Heart left ventricle (tissue), 16 donors: ENCODE data around the gene ELP6. TPM values are rescaled to one million over a fixed set of nuclear protein-coding genes. Genes with fewer than 3 reads are reported as not detected.
A peak's percentile ranks its signal among the peaks of the same experiment; 100 is the strongest.

Experiments used
- ATAC-seq, 4 donors: fragments of 200-7000 bp; cut with Tn5 transposase; one replicate each; pipeline ENCODE4 v1.9.1; 2020 to 2022; ENCODE audit warnings: moderate library complexity in 4 of 4, mild to moderate bottlenecking in 3 of 4, moderate number of reproducible peaks in 1 of 4
- DNase-seq, 5 donors: peaks; one replicate each; pipeline ENCODE4 v3.0.0-alpha.2; 2020
- H3K27ac ChIP-seq, 12 donors: fragments of 200-600 bp; sonication (generic) in 4 of 12; one replicate each; pipeline versions ENCODE4 v1.5.0 to v1.8.0; 2016 to 2022; ENCODE audit warnings: mild to moderate bottlenecking in 2 of 12
- H3K27me3 ChIP-seq, 9 donors: fragments of 200-600 bp; sonication (generic) in 2 of 9; one replicate each; pipeline versions ENCODE4 v1.5.1 to v1.8.0; 2016 to 2022; ENCODE audit warnings: mild to moderate bottlenecking in 3 of 9
- H3K36me3 ChIP-seq, 9 donors: fragments of 200-600 bp; sonication (generic) in 2 of 9; one replicate each; pipeline versions ENCODE4 v1.5.0 to v1.8.0; 2018 to 2022; ENCODE audit warnings: mild to moderate bottlenecking in 2 of 9
- H3K4me1 ChIP-seq, 12 donors: fragments of 200-600 bp; sonication (generic) in 4 of 12; one replicate each; pipeline versions ENCODE4 v1.5.0 to v1.8.0; 2016 to 2022; ENCODE audit warnings: mild to moderate bottlenecking in 3 of 12
- H3K4me3 ChIP-seq, 12 donors: fragments of 200-600 bp; sonication (generic) in 4 of 12; one replicate each; pipeline versions ENCODE4 v1.5.0 to v1.8.0; 2017 to 2022; ENCODE audit warnings: mild to moderate bottlenecking in 9 of 12, moderate library complexity in 4 of 12
- H3K9me3 ChIP-seq, 12 donors: fragments of 200-600 bp; sonication (generic) in 4 of 12; one replicate each; pipeline versions ENCODE4 v1.5.0 to v1.8.0; 2016 to 2022; ENCODE audit warnings: mild to moderate bottlenecking in 1 of 12
- POLR2A ChIP-seq, 2 donors: fragments of 450-650 bp; IDR thresholded peaks; one replicate each; pipeline ENCODE4 v1.6.1; 2017; ENCODE audit warnings: antibody characterized with exemption in 2 of 2, mild to moderate bottlenecking in 2 of 2, moderate library complexity in 2 of 2
- WGBS, 4 donors: extraction: QIAGEN DNeasy Blood & Tissue Kit in 2 of 4; methylation state at CpG; one replicate each; pipeline versions ENCODE4 v1.1.5 to v1.1.7; 2013 to 2018; 5-methylcytosine and 5-hydroxymethylcytosine counted together
- intact Hi-C, 10 donors: fragments of 100-400 bp; cut with DNase I; formaldehyde crosslinking; loops; one replicate each; pipeline versions ENCODE4 v1.11.1 to v1.14.2; 2022
- polyA plus RNA-seq, 2 donors: library from polyadenylated mRNA; stranded (reverse); fragments of 200-250 nt; gene quantifications; one replicate each; pipeline ENCODE4 v1.2.3, GENCODE V29; 2013
- total RNA-seq, 9 donors: library from RNA; depleted of rRNA in 2 of 9; stranded (reverse); fragments of >200 nt in 2 of 9; fragmentation: NEBNext Ultra II Directional in 3 of 9; extraction: Animal tissue kit (Norgen Biotek cat#: 25700) in 3 of 9; gene quantifications; one replicate each; pipeline versions ENCODE4 v1.1.0 to v1.2.4, GENCODE V29; 2016 to 2023
- TF ChIP-seq, protein P1 (sequence below), 12 donors: fragments of 200-600 bp; sonication (generic) in 4 of 12; IDR thresholded peaks; one replicate each; pipeline versions ENCODE4 v1.5.0 to v1.8.0; 2018 to 2022; ENCODE audit warnings: antibody characterized with exemption in 12 of 12, mild to moderate bottlenecking in 5 of 12
- donor health status: ischemic (EF 13 %, LVEDD 7.1; RV severe dilation, severe dysfunction).
- donor health status: healthy with polysubstance abuse.
- donor health status: DM: no; HTN: yes; CAD: no.
- donor health status: DM: no; HTN: no; CAD: no.
- donor health status: ischemic (EF 25% LVEDD 6.9; RV normal size, moderate dysfunction).
- donor health status: ischemic (EF 25% LVEDD 5.7; RV mildly dilated, moderate dysfunction).
- donor health status: healthy.
- donor health status: DM: yes; HTN: yes; CAD: no.
- donor health status: ischemic (EF 35%, LVEDD 5.7; RV mildly dilated, moderate dysfunction).
- donor health status: nonischemic (EF 11% LVEDD 7.7; RV severe dilation, severe dysfunction).
- donor health status: DM: yes; HTN: yes; CAD: no.
- donor health status: PGD.
- donor health status: ischemic (EF 29% LVEDD 5.4; RV normal size, mild dysfunction).
- donor health status: nonischemic (EF 23%, LVEDD 6.1; RV moderate dilation, normal function).

The ELP6 gene
- total and polyA plus RNA-seq, 11 donors: 14.9 to 33.5 (median 20.0) TPM

DNA sequence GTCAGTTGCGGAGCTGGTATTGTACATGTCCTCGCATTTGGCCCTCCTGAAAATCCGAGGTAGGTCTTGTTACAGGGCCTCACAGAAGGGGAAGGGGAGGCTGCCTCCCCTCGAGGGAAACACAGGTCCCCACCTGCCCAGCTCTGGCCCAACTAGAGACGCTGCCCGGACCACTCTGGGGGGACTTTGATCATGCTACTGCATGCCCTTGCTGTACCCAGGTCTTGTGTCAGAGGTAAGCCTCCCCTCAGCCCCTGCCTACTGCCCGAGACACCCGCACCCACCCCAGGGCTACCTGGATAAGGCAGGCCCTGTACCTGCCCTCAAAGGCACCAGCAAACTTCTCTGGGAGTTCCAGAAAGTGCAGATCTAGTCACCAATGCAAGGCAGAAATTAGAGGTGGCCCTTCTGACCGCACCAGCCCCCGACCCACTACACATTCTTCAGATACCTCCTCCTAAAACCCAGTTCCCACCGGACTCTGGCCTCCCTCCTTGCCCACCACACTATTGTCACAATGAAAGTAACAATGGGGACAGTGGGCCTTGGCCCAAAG lies 36.8 kb downstream of the ELP6 start:
- Histone ChIP-seq H3K27ac (peak overlapping the region in 8 of 12 donors; percentile 77 to 93 (median 86)), H3K9me3 (no peaks in the 10 kb centered on the region), H3K4me1 (peaks cover 0 to 30% (median 16%) of the 10 kb centered on the region in 12 donors), H3K36me3 (no peaks in the 10 kb centered on the region), H3K27me3 (no peaks in the 10 kb centered on the region), H3K4me3 (peak overlapping the region in 10 of 12 donors; percentile 69 to 100 (median 95))
- DNase-seq: no peak
- intact Hi-C loops: loop anchor here in 8 of 10 donors (1.0 to 5.0 kb wide), 5 partner anchors 54 to 94 kb away; partner anchors contain the start of gene PTPN23 (in 1 of the 8)
- WGBS, 4 donors: 88 to 94% (median 89%) methylated on average over 10 to 11 of the region's 11 CpGs
- no peak for ATAC-seq
- TF ChIP-seq, protein P1, sequence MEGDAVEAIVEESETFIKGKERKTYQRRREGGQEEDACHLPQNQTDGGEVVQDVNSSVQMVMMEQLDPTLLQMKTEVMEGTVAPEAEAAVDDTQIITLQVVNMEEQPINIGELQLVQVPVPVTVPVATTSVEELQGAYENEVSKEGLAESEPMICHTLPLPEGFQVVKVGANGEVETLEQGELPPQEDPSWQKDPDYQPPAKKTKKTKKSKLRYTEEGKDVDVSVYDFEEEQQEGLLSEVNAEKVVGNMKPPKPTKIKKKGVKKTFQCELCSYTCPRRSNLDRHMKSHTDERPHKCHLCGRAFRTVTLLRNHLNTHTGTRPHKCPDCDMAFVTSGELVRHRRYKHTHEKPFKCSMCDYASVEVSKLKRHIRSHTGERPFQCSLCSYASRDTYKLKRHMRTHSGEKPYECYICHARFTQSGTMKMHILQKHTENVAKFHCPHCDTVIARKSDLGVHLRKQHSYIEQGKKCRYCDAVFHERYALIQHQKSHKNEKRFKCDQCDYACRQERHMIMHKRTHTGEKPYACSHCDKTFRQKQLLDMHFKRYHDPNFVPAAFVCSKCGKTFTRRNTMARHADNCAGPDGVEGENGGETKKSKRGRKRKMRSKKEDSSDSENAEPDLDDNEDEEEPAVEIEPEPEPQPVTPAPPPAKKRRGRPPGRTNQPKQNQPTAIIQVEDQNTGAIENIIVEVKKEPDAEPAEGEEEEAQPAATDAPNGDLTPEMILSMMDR (IDR thresholded peaks at IDR 0.05): no peak
- TF ChIP-seq POLR2A (IDR thresholded peaks at IDR 0.05): no peak

DNA sequence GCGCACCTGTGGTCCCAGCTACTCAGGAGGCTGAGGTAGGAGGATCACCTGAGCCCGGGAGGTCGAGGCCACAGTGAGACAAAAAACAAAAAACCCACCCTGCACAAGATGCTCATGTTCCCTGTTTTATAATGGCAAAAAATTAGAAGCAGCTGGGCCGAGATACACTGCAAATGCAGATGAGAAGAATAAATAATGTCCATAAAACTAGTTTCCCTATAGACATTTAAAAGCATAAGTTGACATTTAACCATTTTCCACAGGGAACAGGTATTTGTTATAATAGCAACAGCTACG lies 37.2 kb downstream of the ELP6 start:
- no peaks in the 10 kb centered on the region for H3K36me3 ChIP-seq
- no peaks in the 10 kb centered on the region for H3K27me3 ChIP-seq
- intact Hi-C loops: loop anchor here in 8 of 10 donors (1.0 to 5.0 kb wide), 5 partner anchors 53 to 94 kb away; partner anchors contain the start of gene PTPN23 (in 1 of the 8)
- H3K4me1 ChIP-seq: peaks cover 0 to 30% (median 16%) of the 10 kb centered on the region in 12 donors
- peak overlapping the region; percentile 54 to 93 (median 85) for H3K27ac ChIP-seq
- ATAC-seq: no peak
- H3K9me3 ChIP-seq: no peaks in the 10 kb centered on the region
- peak overlapping the region; percentile 69 to 100 (median 95) for H3K4me3 ChIP-seq
- WGBS, 4 donors: 67 to 75% (median 72%) methylated on average over 5 of the region's 5 CpGs
- no peak for TF ChIP-seq POLR2A (IDR thresholded peaks at IDR 0.05)
- TF ChIP-seq, protein P1 (IDR thresholded peaks at IDR 0.05): no peak
- no peak for DNase-seq

DNA sequence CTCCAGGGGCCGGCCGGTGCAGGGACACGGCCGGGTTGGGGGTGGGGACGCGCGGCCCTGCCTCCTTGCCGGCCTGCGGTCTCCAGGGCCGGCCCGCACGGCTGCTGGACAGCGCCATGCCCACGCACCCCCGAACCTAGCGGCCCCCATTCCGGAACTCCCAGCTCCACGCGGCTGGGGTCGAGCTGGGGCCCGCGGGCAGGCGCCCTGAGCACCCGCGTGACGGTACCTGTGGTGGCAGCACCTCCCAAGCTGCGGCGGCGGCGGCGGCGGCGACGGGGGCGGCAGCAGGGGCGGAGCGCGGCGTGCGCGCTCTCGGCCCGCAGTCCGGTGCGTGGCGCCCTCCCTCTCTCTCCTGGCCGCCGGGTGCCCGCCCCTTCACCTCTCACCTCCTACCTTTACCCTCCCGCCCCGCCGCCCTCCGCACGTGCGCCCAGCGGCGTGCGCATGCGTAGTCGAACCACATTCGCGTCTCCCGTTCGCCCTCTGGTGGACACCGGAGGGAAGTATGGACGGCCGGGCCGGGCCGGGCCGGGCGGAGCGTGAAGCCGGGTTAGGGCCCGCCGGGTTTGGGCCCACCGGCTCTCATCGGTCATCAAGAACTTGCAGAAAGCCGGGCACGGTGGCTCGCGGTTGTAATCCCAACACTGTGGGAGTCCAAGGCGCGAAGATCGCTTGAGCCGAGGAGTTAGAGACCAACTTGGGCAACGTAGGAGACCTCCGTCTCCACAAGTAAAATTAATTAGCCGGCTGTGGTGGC lies 37.8 kb downstream of the ELP6 start, which contains the start of gene SCAP:
TSS of gene SCAP (minus strand) at position 372 of the 760 bp plus-strand sequence. CDS start 32,948 bp downstream, outside the sequence.
- peak; percentile 91 to 97 (median 97) for ATAC-seq
- Histone ChIP-seq H3K4me3 (peak within 1 kb of the TSS; percentile 69 to 100 (median 95)), H3K9me3 (no peaks in the 10 kb centered on the region), H3K36me3 (no peaks in the 10 kb centered on the region), H3K4me1 (peaks cover 0 to 30% (median 16%) of the 10 kb centered on the region in 12 donors), H3K27me3 (no peaks in the 10 kb centered on the region), H3K27ac (peak within 1 kb of the TSS; percentile 54 to 93 (median 85))
- DNase-seq: peak; percentile 93 to 97 (median 95)
- TF ChIP-seq, protein P1 (IDR thresholded peaks at IDR 0.05): peak; percentile 89 to 98 (median 96)
- peak in 1 of 2 donors; percentile 76 for TF ChIP-seq POLR2A (IDR thresholded peaks at IDR 0.05)
- WGBS, 4 donors: 3 to 10% (median 6%) methylated on average over 28 to 88 of the region's 88 CpGs
- intact Hi-C loops: loop anchor here in 9 of 10 donors (1.0 to 5.0 kb wide), 6 partner anchors 53 to 93 kb away; partner anchors contain the start of gene PTPN23 (in 1 of the 9)
